GM18511 (cell line): ENCODE data around the gene HOXA10.
A peak's percentile ranks its signal among the peaks of the same experiment; 100 is the strongest.

Experiments
- ATAC-seq: cut with Tn5 transposase; IDR thresholded peaks from one replicate; pipeline ENCODE4 v1.9.1; 2021; ENCODE audit warnings: mild to moderate bottlenecking, moderate library complexity; ENCODE audit not compliant: unreplicated experiment

The HOXA10 gene

DNA sequence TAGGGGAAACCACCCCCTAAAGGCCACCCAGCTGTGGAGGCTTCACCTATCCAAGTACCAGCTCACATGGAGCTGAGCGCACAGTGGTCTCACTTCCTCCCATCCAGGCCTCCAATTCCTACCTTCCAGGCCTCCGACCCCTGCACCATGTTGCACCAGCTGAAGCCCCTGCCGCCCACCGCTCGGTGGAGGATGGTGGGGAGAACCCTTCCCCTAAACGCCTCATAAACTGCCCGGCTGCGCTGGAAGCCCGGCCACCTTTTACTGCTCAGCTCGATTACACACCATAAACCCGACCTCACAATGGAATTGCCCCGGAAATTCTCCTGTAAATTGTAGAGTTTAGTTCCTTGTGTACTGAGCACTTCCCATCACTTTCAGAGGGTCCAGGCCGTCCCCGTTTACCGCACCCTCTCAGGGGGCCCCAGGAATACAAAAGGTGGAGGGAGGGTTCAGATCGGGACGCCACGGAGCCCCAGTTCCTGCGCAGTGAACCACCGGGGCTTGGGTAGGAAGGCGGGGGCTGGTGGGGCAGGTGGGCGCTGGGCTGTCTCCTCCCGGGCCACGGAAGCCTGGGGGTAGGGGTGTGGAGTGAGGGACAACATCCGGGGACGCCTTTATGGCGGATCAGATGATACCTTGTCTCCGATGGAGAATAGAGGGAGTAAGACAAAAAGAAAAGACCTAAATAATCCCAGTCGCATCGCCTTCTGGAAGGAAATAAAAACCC, 16.3 kb downstream of the HOXA10 start:
- no peak for ATAC-seq

DNA sequence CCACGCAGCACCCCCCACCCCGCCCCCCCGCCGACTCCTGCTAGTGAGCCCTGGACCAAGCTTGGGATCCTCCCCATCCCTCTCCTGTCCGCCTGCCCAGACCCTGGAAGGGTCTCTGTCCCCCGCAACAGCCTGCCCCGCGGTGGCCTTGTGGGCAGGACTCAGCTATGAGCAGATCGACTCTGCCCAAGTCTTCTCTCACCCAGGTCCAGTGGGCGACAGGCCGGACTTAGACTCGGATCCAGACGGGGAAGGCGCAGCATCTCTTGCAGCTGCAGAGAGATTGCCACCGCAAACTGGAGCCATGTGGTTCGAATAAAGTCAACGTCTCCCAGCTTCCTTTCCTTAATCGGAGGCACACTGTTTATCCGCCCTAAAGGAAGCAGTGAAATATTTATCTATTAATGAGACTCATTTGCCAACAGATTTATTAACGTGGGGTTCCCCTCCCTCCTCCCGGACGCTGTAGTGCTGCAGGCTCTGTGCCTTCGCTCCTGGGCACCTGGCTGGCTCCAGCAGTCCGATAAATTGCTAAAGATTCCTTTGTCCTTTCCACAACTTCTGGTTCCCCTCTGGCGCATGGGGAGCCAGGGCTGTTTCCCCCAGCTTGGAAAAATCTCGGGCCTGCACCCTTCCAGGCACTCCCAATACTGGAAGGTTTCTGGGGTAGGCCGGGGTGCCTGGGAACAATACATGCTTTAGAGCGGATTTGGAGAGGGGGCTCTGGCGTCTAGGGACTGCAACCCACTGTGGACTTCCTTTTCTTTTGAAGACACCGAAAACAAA, 17.0 kb downstream of the HOXA10 start:
- ATAC-seq = no peak

DNA sequence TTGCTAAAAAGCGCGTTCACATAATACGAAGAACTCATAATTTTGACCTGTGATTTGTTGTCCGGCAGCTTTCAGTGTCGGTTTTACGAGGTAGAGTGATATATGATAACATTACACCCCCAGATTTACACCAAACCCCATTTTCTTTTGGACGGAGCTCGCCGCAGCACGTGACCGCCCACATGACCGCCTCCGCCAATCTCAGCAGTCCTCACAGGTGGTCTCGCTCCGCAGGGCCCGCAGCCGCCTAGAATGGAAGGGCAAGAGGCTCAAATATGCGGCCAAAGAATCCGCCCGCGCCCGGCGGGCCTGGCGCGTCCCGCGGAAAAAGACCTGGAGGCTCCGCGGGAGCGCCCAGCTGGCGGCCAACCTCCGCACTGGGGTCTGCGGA, 17.6 kb downstream of the HOXA10 start, which contains the start of gene HOXA7:
HOXA7 (minus strand) TSS at position 168 of the 391 bp plus-strand sequence; CDS start at position 38, 130 bp downstream.
- ATAC-seq = no peak

DNA sequence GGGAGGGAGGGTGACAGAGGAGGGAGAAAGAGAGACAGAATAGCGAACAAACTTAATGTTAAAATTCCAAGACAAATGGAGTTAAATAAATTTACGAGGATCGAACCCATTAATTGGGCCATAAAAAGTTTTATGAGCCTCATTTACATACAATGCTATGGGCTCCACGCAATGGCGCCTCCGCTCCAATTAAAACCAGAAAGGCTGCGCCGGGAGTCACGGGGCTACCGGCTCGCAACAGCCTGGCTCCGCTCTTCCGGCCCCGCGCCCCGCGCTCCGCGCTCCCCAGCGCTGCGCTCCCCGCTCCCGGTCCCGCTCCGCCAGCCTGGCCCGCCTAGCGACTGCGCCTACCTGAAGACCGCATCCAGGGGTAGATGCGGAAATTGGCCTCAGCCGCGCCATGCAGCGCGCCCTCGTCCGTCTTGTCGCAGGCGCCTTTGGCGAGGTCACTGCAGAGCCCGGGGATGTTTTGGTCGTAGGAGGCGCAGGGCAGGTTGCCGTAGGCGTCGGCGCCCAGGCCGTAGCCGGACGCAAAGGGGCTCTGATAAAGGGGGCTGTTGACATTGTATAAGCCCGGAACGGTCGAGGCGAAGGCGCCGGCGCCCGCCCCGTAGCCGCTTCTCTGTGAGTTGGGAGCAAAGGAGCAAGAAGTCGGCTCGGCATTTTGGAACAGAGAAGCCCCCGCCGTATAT, 18.2 kb downstream of the HOXA10 start:
- no peak for ATAC-seq

DNA sequence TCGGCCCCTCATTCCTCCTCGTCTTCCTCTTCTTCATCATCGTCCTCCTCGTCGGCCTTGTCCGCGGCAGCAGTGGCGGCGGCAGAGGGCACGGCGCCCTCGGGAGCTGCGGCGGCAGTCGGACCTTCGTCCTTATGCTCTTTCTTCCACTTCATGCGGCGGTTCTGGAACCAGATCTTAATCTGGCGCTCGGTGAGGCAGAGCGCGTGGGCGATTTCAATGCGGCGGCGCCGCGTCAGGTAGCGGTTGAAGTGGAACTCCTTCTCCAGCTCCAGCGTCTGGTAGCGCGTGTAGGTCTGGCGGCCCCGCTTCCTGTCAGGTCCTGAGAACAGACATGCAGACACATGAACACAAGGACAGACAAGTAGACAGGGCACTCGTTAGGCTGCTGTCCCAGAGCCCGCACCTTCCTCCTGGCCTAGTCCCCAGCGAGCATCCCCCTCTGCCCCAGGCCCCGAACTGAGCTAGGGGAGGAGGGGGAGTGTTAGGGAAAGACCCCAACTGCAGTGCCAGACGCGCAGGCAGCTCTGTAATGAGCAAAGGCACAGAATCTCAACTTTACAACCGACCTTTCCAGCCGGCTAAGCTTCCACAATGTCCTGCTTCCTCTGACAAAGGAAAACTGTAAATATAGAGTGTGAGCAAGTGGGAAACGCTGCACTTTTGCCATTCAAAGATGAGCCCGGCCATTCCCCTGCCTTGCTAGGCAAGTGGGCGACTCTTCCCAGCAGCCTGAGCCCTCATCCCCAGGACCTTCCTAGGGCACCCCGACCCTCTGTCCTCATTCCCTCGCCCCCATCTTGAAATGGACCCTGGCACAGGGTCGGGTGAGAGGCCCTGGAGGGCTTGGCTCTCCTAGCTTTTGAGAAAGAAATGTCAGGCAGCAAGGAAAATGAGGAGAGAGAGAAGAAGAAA, 19.0 kb downstream of the HOXA10 start:
- no peak for ATAC-seq

DNA sequence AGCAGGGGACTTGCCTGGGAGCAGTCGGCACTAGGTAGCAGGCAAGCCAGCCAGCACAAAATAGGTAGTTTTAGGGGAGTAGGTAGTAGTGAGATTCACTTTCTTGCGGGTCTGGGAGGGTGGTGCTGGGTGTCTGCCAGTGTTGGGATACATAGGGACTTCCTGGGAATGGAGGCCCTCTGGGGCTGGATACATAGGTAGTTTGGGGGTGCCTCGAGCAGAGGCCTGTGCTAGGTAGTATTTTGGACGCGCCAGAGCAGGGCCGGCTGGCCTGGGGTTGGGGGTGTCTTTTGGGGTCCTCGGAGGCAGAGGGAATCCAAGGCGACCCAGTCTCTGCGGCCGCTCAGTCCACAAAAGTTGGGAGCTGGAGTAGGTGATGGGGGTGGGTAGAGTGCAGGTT, 19.8 kb downstream of the HOXA10 start:
- ATAC-seq = no peak

DNA sequence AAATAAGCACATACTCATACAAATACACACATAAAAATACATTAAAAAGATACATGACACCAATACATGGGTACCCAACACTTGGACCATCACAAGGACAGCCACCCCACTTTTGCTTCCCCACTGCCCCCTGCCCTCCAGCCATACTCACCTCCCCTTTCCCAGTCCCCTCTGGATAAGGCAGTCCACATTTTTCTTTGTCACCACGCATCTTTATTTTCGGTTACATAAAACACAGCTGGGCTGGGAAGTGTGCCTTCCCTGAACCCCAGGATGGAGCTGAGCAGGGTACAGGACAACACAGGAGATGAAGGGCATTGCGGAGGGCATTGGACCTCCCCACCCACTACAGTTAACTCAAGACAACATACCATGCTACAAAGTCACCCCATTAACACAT, 20.6 kb downstream of the HOXA10 start:
- ATAC-seq = no peak

DNA sequence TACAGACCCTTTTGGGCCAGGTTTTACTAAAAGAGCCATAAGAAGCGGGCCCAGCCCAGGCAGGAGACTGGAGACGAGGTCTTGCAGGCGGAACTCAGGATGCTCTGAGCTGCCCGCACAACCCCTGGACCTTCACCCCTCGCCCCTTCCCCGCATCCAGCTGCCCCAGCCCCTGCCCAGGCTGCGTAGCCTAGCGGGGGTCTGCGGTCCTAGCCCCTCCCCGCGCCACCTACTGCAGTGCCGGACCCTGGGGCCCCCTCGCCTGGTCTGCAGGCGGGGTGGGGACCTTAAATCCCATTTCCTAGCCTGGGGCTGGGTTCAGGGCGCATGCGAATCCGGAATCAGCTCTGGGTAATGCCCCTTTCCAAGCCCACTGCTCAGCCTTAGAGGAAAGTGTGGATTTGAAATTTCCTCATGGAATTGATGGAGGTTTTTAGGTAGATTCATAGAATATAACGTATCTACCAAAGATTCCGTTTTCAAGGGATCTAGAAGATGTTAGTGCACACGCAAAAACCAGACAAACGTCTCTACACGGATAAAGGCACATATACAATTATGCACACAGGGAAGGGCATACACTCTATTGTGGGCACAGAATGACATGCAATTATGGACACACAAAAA, 21.2 kb downstream of the HOXA10 start:
- ATAC-seq = no peak

DNA sequence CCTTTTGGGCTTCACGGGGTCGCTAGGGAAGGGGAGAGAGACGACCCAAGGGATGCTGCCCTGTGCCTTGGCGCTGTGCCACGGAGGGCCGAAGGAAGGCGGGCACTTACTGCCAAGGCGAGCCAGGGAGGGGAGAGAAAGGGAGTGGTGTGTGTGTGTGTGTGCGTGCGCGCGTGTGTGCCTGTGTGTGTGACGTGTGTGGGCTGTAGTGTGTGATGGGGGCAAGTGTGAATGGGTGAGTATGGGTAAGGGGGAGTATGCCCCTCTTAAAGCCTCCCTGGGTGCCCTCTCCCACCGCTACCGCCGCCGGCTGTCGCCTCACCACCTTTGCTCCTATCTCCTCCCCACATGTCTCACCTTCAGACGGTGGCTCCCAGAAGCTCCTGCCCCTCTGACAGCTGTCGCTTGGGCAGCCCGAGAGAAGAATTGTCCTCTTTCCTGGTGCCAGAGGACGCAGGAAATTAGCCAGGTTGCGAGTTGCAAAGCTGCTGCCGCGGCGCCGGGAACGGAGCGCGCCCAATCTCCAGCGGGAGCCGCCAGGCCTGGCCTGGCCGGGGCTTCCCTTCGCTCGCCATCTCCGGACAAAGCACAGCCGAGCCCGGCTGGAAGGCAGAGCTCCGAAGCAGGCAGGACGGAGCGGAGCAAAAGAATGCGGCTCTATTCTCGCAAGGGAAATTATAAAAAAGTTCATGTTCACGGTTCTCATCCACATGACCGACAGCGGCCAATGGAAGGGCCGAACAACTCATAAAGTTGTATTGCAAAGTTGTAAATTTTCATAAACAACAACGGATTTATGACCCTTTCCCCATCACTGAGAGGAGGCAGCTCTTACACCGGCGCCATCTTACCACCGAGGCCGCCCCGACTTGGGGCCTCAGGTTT, 21.9 kb downstream of the HOXA10 start, which contains the start of gene HOXA3:
HOXA3 (minus strand) TSS at position 653 of the 885 bp plus-strand sequence. CDS start 41,943 bp downstream, outside the sequence.
- no peak for ATAC-seq

DNA sequence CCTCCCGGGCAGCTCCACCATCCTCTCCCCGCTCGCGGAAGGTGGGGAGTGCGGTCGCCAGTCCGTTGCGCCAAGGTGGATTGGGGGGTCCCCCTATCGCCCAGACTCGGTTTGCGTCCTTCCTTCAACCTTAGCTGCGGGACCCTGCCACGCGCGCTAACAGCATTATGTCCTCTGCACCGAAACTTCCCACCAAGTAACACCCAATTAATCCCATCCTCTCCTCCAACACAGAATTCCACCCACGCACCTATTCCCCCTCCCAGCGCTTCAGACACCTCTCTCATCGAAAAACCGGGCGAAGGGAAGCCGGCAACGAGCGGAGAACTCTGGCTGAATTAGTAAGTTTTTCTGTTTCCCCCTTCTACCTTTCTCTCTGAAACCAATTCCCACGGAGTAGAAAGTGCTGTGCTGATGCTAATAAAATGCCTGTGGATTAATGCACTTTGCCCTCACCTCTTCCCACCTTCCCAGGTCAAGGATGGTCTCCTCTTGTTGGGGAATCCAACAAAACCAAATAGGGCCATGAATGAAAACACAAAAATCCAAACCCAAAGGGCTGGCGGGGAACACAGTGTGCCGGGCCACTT, 22.7 kb downstream of the HOXA10 start:
- no peak for ATAC-seq

DNA sequence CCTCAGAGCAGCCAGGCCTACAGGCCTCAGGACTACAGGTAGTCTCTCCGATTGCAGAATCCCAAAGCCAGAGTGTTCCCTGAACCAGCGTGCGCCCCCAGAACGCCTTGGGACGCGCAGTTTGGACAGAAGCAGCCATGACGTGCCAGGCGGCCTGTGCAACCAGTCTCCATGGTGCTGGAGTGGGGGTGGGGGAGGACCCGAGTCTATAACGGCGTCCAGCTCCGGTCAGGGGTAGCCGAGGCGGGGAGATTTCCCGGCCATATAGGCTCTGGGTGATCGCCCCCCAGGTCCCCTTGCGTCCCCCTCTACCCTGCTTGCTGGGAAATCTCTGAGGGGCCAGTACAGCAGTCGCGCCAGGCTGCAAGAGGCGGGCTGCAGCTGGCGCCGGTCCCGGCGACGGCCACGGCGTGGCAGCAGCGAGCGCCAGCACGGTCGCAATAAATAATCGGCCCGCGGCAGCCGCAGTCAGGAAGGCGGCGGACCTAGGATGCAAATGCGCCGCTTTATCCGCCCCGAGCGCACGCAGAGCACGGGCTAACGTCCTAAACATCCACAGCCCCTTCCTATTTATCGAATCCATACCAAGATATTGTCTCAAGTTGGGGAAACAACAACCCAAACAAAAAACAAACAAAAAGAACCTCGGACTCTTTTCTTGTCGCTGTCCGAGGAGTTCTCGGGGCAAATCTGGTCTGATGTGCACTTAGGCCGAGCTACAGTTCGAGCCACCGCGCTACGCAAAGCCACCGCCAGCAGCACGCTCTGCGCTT, 23.4 kb downstream of the HOXA10 start:
- ATAC-seq = peak; percentile 82

DNA sequence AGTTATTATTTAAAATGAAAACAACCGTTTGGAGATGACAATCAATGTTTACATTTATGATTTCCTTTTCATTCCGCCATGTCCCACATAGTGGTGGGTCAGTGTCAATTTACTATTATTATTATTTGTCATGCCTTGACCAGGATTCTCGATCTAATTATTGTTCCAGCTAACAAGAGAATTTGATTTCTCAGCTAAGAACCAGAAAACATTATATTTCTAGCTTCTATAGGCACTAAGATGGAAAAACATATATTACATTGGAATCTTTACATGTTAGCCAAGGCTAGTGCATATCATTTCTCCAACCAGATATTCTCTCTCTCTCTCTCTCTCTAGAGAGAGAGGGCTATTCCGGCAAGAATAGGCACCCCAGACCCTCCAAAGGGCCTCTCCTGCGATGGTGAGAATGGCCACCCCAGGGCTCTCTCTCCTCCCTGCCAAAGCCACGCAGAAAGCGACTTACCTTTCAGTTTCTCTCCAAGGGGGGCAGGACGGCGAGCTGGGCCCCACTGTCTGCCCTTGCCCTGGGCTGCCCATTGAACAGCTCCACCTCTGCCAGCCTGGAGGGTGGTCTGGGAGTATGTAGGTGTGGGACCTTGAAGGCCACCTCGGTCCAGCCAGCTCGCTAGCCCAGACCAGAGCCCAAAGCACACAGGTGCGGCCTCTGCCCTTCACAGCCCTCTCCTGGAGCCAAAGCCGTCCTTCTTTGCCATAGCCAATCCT, 24.1 kb downstream of the HOXA10 start:
- ATAC-seq = peak; percentile 11

DNA sequence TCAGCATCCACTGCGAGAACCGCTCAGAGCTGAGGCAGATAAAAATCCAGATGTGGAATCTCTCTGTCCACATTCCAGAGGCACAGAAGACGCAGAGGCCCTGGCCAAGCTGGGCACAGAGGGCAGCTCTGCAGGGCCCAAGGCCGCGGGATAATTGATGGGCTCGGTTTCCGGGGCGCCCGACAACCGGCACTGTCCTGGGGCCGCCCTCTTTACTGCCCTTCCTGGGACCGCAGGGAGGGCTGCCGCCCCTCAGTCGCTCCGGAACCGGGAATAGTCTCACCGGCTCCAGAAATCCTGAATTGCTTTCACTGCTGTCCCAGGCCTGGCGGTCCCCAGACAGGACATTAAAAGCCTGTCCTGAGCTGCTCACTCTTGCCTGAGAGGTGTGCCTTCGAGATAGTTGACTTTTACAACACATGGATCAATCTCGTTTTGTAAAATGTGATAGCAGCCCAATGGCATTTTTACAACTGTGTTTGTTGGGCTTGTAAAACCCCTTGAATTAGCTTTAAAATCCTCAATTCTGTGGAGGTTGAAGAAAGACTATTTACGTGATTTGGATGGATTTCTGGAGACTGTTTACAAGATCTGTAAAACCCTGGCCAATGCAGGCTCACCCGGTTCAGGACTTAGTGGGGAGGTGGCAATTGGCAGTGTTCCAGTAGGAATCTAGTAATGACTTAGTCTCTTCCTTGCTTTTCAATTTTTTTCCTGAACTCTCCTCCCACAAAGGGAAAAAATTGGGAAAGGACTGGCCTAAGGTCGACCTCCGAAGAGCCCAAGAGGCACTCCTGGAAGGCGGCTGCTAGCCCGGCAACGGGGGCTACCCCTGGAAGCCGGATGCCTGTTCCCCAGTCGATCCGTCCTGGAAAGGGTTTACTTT, 25.1 kb downstream of the HOXA10 start:
- no peak for ATAC-seq

DNA sequence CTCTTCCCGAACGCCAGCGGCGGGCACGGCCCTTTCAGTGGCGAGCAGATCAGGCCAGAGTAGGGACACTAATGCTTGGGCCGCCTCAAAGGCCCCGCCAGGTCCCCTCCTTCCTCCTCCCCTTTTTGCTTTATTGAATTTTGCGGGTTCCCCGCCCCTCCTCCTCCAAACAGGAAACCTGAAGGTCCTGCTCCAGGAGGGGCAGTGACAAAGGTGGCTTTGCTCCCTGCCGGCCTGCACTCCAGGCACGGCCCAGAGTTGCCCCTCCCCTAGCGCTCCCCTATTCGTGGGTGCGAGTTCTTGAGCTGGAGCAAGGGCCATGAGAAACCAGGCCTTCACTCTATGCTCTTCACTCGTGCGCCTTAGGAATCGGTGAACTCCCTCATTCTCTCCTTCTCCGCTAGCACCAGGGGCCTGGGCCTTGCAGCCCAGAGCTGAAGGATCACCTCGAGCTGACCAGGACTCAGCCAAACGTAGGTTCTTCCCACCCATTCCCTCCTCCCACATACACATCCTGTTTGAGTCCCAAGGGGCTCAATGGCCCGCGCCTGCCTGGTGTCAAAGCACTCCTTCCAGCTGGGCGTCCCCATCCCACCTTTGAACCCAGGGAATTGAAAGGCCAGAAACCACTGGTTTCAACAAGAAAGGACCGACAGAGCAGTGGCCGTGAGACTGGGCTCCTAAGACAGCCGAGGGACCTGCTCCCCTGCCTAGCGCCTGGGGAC, 25.9 kb downstream of the HOXA10 start:
- no peak for ATAC-seq

DNA sequence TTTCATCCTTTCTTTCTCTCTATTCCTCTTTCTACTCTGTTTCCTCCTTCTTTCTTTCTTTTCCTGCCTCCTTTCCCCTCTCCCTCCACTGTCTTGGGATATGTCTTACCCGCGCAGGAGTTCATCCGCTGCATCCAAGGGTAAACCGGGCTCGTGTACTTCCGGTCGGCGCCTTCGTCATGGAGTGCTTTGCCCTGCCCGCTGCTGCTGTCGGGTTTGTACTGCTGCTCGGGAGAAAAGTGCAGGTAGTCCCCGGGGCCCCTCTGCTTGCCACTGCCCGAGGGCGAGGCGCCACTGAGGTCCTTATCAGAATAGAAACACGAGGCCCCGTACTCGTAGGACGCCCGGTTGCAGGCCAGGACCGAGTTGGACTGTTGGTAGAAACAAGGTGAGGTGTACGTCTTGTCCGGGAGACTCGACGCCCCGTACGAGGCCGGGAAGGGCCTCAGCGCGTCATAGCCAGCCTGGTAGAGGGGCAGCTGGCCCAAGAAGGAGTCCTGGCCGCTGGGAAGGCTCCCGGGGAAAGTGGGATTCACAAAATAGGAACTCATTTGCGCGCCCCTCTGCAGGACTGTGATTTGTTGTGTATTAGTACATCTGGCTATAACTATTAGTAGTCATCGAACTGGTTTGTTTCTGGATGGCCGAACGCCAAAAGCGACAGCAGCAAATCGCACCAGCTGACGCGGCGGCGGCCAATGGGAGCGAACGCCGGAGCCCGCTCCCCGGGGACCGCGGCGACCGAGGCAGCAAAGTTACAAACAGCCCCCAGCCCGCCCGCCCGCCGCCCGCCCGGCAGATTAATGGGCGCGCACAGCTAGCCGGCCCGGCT, 26.7 kb downstream of the HOXA10 start, which contains the start of gene HOXA6:
HOXA6 (minus strand) TSS at position 576 of the 832 bp plus-strand sequence; CDS start at position 551, 25 bp downstream.
- no peak for ATAC-seq
